MM.1S (cell line): Measurements from ENCODE around the gene PLD3.

Experiments used
- DNase-seq: peaks from one replicate; pipeline ENCODE4 v3.0.0-alpha.2; 2015
- H2AFZ ChIP-seq: fragments of 300-600 bp; sonication (generic); 2 replicates; pipeline ENCODE4 v1.6.0; 2016; ENCODE audit warnings: antibody characterized with exemption, low read length
- H3F3A ChIP-seq: fragments of 300-600 bp; sonication (generic); 2 replicates; pipeline ENCODE4 v1.6.1; 2016; ENCODE audit warnings: mild to moderate bottlenecking, antibody characterized with exemption, low read length, moderate library complexity, mixed read lengths; ENCODE audit not compliant: insufficient read depth
- H3K27ac ChIP-seq: fragments of 300-600 bp; sonication (generic); 2 replicates; pipeline ENCODE4 v1.5.1; 2016; ENCODE audit warnings: mild to moderate bottlenecking, low read length
- H3K27me3 ChIP-seq: fragments of 300-600 bp; sonication (generic); replicated peaks from 2 replicates; pipeline ENCODE4 v1.6.0; 2016; ENCODE audit warnings: low read length; ENCODE audit not compliant: insufficient read depth
- H3K36me3 ChIP-seq: fragments of 300-600 bp; sonication (generic); replicated peaks from 2 replicates; pipeline ENCODE4 v1.6.1; 2016; ENCODE audit warnings: mild to moderate bottlenecking, low read length, mixed read lengths; ENCODE audit not compliant: insufficient read depth
- H3K4me1 ChIP-seq: fragments of 300-600 bp; sonication (generic); 2 replicates; pipeline ENCODE4 v1.6.1; 2016; ENCODE audit warnings: low read length, mixed read lengths
- H3K4me2 ChIP-seq: fragments of 300-600 bp; sonication (generic); 2 replicates; pipeline ENCODE4 v1.6.0; 2016; ENCODE audit warnings: low read depth, low read length
- H3K4me3 ChIP-seq: fragments of 300-600 bp; sonication (generic); 2 replicates; pipeline ENCODE4 v1.5.1; 2016; ENCODE audit warnings: low read length, mixed read lengths
- H3K79me2 ChIP-seq: fragments of 300-600 bp; sonication (generic); 2 replicates; pipeline ENCODE4 v1.6.1; 2016; ENCODE audit warnings: mixed run types, low read length, mixed read lengths
- H3K9ac ChIP-seq: fragments of 300-600 bp; sonication (generic); 2 replicates; pipeline ENCODE4 v1.6.1; 2016; ENCODE audit warnings: low read length, mixed read lengths
- H3K9me2 ChIP-seq: fragments of 300-600 bp; sonication (generic); replicated peaks from 2 replicates; pipeline ENCODE4 v1.6.1; 2016; ENCODE audit warnings: mild to moderate bottlenecking, low read length, mixed read lengths; ENCODE audit not compliant: insufficient read depth
- H3K9me3 ChIP-seq: fragments of 300-600 bp; sonication (generic); replicated peaks from 2 replicates; pipeline ENCODE4 v1.6.1; 2016; ENCODE audit warnings: mild to moderate bottlenecking, low read length, mixed read lengths; ENCODE audit not compliant: insufficient read depth
- H4K20me1 ChIP-seq: fragments of 300-600 bp; sonication (generic); 2 replicates; pipeline ENCODE4 v1.6.1; 2016; ENCODE audit warnings: mild to moderate bottlenecking, low read length, moderate library complexity, mixed read lengths; ENCODE audit not compliant: insufficient read depth
- CTCF ChIP-seq: fragments of 300-600 bp; sonication (generic); IDR thresholded peaks from 2 replicates; pipeline ENCODE4 v1.5.1; 2016; ENCODE audit warnings: antibody characterized with exemption, low read length, mixed read lengths
- EZH2 ChIP-seq: fragments of 300-600 bp; sonication (generic); optimal IDR thresholded peaks from 2 replicates; pipeline ENCODE3; 2017; ENCODE audit warnings: low read depth, mild to moderate bottlenecking, antibody characterized with exemption, low read length, mixed read lengths
- EZH2phosphoT487 ChIP-seq: fragments of 300-600 bp; sonication (generic); IDR thresholded peaks from 2 replicates; pipeline ENCODE4 v1.6.1; 2018; ENCODE audit warnings: antibody characterized with exemption, low read length

The PLD3 gene

GRCh38 chr19:40411125-40411842 is 62.8 kb downstream of the PLD3 start:
- no peak for DNase-seq
- Histone ChIP-seq H3K9ac (no peak overlapping the region), H2AFZ (peak overlapping the region; percentile 68), H3K27me3 (no peaks in the 10 kb centered on the region), H3K79me2 (no peaks in the 10 kb centered on the region), H3K9me3 (no peaks in the 10 kb centered on the region), H3K4me1 (peaks cover 11% of the 10 kb centered on the region), H3K4me2 (peak overlapping the region; percentile 42; the same call in 1 of the 2 replicates), H3F3A (no peaks in the 10 kb centered on the region), H3K27ac (no peak overlapping the region), H3K9me2 (no peaks in the 10 kb centered on the region), H4K20me1 (no peaks in the 10 kb centered on the region), H3K4me3 (no peak overlapping the region), H3K36me3 (no peaks in the 10 kb centered on the region)
- TF ChIP-seq EZH2phosphoT487: no peak
- TF ChIP-seq CTCF: no peak
- no peak for TF ChIP-seq EZH2

- no peaks in the 10 kb centered on the region for H3K9me2 ChIP-seq
- no peak overlapping the region for H2AFZ ChIP-seq
- no peaks in the 10 kb centered on the region for H3K9me3 ChIP-seq
- H3K9ac ChIP-seq: no peak overlapping the region
- TF ChIP-seq EZH2 (no peak), CTCF (no peak), EZH2phosphoT487 (no peak)
- no peak overlapping the region for H3K4me3 ChIP-seq
- no peak for DNase-seq
- H3K27me3 ChIP-seq: no peaks in the 10 kb centered on the region
- H3K36me3 ChIP-seq: no peaks in the 10 kb centered on the region
- H3K79me2 ChIP-seq: no peaks in the 10 kb centered on the region
- H4K20me1 ChIP-seq: no peaks in the 10 kb centered on the region
- H3K4me2 ChIP-seq: no peak overlapping the region
- H3F3A ChIP-seq: no peaks in the 10 kb centered on the region
- H3K27ac ChIP-seq: no peak overlapping the region
- H3K4me1 ChIP-seq: peaks cover 11% of the 10 kb centered on the region
Observed at GRCh38 chr19:40411958-40412499, 63.5 kb downstream of the PLD3 start.

GRCh38 chr19:40412866-40413265 is 64.4 kb downstream of the PLD3 start:
- Histone ChIP-seq H3K9me3 (no peaks in the 10 kb centered on the region), H2AFZ (no peak overlapping the region), H3F3A (no peaks in the 10 kb centered on the region), H4K20me1 (no peaks in the 10 kb centered on the region), H3K4me2 (no peak overlapping the region), H3K27me3 (no peaks in the 10 kb centered on the region), H3K79me2 (no peaks in the 10 kb centered on the region), H3K36me3 (no peaks in the 10 kb centered on the region), H3K4me3 (no peak overlapping the region), H3K9ac (no peak overlapping the region), H3K27ac (no peak overlapping the region), H3K4me1 (peaks cover 11% of the 10 kb centered on the region), H3K9me2 (no peaks in the 10 kb centered on the region)
- DNase-seq: no peak
- TF ChIP-seq EZH2 (no peak), CTCF (no peak)
